Measurements from ENCODE around the gene BRD4. TPM values are rescaled to one million over a fixed set of nuclear protein-coding genes. Genes with fewer than 3 reads are reported as not detected.
"Not testable (repeated sequence)": the region's sequence is repeated elsewhere in the genome, so short reads cannot be mapped to it uniquely, and the experiment has no call there.

Gene BRD4
- total RNA-seq, 6 donors from 2014 or later, result 41.9 to 117 (median 79.3) TPM

DNA sequence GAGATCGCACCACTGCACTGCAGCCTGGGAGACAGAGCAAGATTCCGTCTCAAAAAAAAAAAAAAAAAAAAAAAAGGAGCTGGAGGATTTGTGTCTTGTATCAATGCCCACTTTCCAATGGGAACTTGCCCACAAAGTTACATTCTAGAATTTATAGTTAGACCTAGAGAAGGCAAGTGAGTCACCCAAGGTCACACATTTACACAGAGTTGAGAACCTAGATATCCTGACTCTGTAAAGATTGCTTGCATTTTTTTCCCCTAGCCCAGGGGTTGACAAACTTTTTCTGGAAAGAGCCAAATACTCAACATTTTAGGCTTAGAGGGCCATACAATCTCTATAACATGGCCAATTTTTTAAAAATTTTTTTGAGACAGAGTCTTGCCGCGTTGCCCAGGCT is 7.7 kb upstream of the BRD4 start:
- 90 to 98% methylated on average over 4 of the region's 4 CpGs for WGBS, 2 donors
- Histone ChIP-seq H3K4me1 (no peaks in the 10 kb centered on the region), H3K4me3 (no peak overlapping the region), H3K27ac (no peak overlapping the region), H3K27me3 (no peaks in the 10 kb centered on the region), H3K36me3 (peaks cover 0 to 10% (median 0%) of the 10 kb centered on the region in 4 donors), H3K9me3 (no peaks in the 10 kb centered on the region)
- no peak for ATAC-seq (ENCODE audit: low FRiP score in 2 of 2)
- TF ChIP-seq, protein P1, sequence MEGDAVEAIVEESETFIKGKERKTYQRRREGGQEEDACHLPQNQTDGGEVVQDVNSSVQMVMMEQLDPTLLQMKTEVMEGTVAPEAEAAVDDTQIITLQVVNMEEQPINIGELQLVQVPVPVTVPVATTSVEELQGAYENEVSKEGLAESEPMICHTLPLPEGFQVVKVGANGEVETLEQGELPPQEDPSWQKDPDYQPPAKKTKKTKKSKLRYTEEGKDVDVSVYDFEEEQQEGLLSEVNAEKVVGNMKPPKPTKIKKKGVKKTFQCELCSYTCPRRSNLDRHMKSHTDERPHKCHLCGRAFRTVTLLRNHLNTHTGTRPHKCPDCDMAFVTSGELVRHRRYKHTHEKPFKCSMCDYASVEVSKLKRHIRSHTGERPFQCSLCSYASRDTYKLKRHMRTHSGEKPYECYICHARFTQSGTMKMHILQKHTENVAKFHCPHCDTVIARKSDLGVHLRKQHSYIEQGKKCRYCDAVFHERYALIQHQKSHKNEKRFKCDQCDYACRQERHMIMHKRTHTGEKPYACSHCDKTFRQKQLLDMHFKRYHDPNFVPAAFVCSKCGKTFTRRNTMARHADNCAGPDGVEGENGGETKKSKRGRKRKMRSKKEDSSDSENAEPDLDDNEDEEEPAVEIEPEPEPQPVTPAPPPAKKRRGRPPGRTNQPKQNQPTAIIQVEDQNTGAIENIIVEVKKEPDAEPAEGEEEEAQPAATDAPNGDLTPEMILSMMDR (IDR thresholded peaks at IDR 0.05), result no peak
- TF ChIP-seq POLR2AphosphoS5 (IDR thresholded peaks at IDR 0.05), result no peak
- no peak for DNase-seq

DNA sequence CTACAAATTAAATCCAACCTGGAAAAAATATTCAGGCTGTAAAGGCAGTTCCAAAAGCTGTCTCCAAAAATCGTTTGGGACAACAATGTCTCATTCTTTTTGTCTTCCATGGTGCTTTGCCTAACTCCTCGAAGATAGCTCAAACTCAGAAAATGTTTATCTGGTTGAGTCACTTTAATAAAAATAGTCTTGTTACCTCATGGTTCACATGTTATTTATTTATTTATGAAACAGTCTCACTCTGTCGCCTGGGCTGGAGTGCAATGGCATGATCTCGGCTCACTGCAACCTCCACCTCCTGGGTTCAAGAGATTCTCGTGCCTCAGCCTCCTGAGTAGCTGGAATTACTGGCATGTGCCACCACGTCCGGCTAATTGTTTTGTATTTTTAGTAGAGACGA is 4.9 kb upstream of the BRD4 start:
- ATAC-seq (ENCODE audit: low FRiP score in 2 of 2), result peak in 1 of 2 donors; percentile 14
- TF ChIP-seq POLR2A (IDR thresholded peaks at IDR 0.05), result no peak
- TF ChIP-seq EP300 (IDR thresholded peaks at IDR 0.05), result no peak
- TF ChIP-seq, protein P1 (IDR thresholded peaks at IDR 0.05), result no peak
- no peak for TF ChIP-seq POLR2AphosphoS5 (IDR thresholded peaks at IDR 0.05)
- Histone ChIP-seq H3K27ac (no peak overlapping the region), H3K36me3 (no peaks in the 10 kb centered on the region), H3K4me3 (no peak overlapping the region), H3K4me1 (peaks cover 9 to 20% (median 16%) of the 10 kb centered on the region in 4 donors), H3K27me3 (no peaks in the 10 kb centered on the region), H3K9me3 (no peaks in the 10 kb centered on the region)
- no peak for DNase-seq
- 70 to 77% methylated on average over 8 of the region's 8 CpGs for WGBS, 2 donors

DNA sequence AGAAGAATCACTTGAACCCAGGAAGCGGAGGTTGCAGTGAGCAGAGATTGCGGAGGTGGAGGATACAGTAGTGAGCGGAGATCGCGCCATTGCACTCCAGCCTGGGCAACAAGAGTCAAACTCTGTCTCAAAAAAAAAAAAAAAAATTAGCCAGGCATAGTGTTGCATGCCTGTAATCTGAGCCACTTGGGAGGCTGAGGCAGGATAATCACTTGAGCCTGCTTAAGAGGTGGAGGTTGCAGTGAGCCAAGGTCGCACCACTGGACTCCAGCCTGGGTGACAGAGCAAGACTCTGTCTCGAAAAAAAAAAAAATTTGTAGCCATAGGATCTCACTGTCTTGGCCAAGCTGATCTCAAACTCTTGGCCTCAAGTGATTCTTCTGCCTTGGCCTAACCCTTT is 3.7 kb upstream of the BRD4 start:
- not testable (repeated sequence) for H3K27me3 ChIP-seq; DNase-seq; H3K36me3 ChIP-seq; ATAC-seq (ENCODE audit: low FRiP score in 2 of 2); H3K9me3 ChIP-seq; H3K4me3 ChIP-seq; H3K27ac ChIP-seq
- H3K4me1 ChIP-seq, result peaks cover 9 to 20% (median 16%) of the 10 kb centered on the region in 4 donors
- 72 to 86% methylated on average over 7 of the region's 7 CpGs for WGBS, 2 donors

DNA sequence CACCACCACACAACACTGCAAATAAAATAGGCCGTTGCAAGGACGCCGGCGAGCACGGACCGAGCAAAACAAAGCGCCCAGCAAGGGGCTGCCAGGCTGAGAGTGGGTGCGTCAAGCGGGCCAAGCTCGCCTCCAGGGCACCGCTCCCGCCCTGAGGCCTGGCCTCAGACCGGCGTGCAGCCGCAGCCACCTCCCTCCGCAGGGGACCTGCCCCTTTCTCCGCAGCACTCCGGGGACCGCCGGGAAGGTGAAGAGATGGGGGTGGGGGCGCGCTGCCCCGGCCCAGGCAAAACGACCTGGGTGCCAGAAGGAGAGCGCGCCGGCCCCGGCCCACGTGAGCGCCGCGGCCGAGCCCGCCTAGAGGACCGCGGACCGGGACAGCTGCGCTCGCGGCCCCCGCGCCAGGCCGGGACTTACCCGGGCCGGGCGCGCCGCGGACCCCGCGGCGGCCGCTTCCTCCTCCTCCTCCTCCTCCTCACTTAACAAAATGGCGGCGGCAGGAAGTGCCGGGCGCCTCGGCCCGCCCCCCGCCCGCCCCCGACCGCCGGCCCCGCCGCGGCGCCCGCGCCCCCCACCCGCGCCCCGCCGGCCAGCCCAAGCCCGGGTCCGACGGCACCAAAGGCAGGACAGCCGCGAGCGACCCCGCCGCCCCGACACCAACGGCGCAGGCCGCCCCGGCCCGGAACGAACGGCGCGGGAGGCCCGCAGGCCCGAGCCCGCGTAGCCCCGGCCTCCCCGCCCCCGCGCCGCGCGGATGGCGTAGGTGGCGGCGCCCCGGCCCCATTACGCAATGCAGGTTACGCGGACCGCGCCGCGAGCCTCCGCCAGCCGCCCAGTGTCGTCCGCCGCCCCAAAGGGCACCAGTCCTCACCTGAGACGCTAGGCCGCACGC is 674 bp downstream of the BRD4 start:
- peak overlapping the region; percentile 65 to 95 (median 84) for H3K4me3 ChIP-seq
- TF ChIP-seq POLR2A (IDR thresholded peaks at IDR 0.05) (peak in 1 of 4 donors; percentile 25), POLR2AphosphoS5 (IDR thresholded peaks at IDR 0.05) (peak in 1 of 2 donors; percentile 25), EP300 (IDR thresholded peaks at IDR 0.05) (no peak)
- TF ChIP-seq, protein P1 (IDR thresholded peaks at IDR 0.05), result peak in 1 of 6 experiments; percentile 13
- peak; percentile 17 to 62 for ATAC-seq (ENCODE audit: low FRiP score in 2 of 2)
- no peaks in the 10 kb centered on the region for H3K9me3 ChIP-seq
- no peaks in the 10 kb centered on the region for H3K27me3 ChIP-seq
- H3K27ac ChIP-seq, result peak overlapping the region; percentile 87 to 99 (median 92)
- DNase-seq, result peak; percentile 47 to 95
- H3K36me3 ChIP-seq, result no peaks in the 10 kb centered on the region
- peaks cover 48 to 62% (median 55%) of the 10 kb centered on the region in 4 donors for H3K4me1 ChIP-seq
- 0 to 1% methylated on average over 14 to 16 of the region's 122 CpGs for WGBS, 2 donors

DNA sequence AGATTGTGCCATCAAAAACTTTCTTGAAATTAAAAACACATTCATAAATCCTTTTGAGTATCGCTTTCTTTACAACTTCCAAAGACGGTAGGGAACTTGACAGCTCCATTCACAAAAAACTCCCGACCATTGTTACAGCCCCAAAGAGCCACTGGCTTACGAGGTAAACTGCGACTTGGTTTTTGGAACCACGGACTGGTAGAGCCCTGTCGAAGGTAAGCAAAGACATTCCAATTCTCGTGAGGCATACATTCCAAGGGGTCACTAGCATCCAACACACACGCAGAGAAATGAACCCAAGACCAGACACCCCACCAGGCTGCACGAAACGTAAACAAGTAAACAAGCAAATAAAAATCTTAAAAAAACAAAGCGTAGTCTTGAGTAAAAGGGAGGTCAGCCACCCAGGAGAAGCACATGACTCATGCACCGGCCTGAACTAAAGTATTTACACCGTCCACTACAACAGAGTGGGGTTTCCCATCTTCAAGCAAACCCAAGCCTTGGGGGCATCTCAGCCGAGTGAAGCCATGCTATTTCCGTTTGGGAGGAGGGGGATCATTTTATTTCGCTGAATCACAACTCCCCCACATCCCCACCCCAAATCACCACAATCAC is 1.4 kb downstream of the BRD4 start:
- TF ChIP-seq POLR2AphosphoS5 (IDR thresholded peaks at IDR 0.05) (peak in 1 of 2 donors; percentile 24), EP300 (IDR thresholded peaks at IDR 0.05) (peak in 1 of 4 donors; percentile 39)
- TF ChIP-seq, protein P1 (IDR thresholded peaks at IDR 0.05), result no peak
- peak; percentile 39 to 63 for ATAC-seq (ENCODE audit: low FRiP score in 2 of 2)
- peak in 1 of 2 donors; percentile 52 for DNase-seq
- H3K36me3 ChIP-seq, result no peaks in the 10 kb centered on the region
- peak overlapping the region; percentile 87 to 99 (median 92) for H3K27ac ChIP-seq
- H3K4me3 ChIP-seq, result peak overlapping the region; percentile 65 to 95 (median 84)
- 5 to 8% methylated on average over 17 of the region's 17 CpGs for WGBS, 2 donors
- H3K27me3 ChIP-seq, result no peaks in the 10 kb centered on the region
- no peaks in the 10 kb centered on the region for H3K9me3 ChIP-seq
- H3K4me1 ChIP-seq, result peaks cover 56 to 70% (median 63%) of the 10 kb centered on the region in 4 donors

Measured in upper lobe of left lung (tissue), 6 donors.